Right forelimb (tissue), 1 donor: ENCODE results near the gene COPS9.

Experiments
- DNase-seq: peaks from one replicate; pipeline ENCODE4 v3.0.0-alpha.2; 2018

Gene COPS9

DNA sequence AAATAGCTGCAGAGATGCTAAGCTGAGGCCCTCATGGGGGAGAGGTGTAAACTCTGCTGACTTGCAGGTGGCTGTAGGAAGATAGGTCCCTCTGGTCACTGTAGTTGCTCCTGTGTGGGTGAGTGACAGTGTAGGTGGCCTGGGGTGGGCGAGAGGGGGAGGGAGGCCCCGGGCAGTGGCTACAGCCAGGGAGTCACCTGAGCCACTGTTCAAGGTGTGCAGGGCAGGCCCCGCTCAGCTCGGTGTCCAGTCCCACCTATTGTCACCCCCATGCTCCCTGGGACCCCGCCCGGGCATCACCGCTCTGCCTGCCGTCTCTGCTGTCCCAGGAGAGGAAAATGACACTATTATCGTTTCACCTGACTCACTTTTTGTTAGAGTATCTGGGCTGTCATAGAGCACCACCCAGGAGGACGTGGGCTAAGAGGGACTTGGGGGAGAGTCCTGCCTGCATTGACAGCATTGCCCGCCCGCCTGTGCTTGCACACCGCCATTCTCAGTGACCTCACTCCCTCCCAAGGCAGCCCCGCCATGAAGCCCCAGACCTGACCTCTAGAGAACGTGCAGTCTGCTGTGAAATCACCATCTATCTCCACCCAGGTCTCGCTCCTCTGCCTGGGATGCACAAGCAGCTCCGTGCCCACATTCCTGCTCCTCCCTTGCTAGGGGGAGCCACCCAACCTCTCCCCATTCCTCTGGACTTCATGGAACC, 29.2 kb downstream of the COPS9 start:
- no peak for DNase-seq

DNA sequence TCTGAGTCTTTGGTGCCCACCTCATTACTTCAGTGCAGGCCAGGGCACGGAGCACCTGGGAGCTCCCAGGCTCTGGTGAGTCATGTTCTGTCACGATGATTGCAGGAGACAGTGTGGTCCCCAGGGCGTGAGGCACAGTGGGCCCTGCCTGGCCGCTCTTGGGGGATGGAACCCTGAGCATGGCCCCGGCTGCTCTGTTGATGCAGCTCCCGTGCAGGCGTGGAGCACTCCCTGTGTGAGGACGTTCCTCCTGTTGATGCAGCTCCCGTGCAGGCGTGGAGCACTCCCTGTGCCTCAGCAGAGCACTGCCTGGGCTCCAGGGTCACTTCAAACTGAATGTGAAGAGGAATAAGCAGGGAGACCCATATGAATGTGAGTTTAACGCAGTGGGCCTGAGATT, 30.1 kb downstream of the COPS9 start:
- no peak for DNase-seq

DNA sequence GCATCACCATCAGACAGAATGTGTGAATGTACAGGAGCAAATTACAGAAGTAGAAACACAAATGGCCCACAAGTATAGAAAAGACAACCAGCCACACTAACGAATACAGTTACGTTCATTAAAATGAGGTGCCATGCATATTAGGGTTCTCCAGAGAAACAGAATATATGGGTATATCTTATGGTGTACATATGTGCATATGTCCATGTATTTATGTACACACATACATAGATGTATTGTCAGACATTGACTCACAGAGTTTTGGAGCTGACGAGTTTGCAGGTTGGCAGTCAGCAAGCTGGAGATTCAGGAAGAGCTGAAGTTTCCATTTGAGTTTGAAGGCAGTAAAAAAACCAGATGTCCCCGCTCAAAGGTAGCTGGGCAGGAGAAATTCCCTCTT, 33.0 kb downstream of the COPS9 start:
- DNase-seq, result no peak

DNA sequence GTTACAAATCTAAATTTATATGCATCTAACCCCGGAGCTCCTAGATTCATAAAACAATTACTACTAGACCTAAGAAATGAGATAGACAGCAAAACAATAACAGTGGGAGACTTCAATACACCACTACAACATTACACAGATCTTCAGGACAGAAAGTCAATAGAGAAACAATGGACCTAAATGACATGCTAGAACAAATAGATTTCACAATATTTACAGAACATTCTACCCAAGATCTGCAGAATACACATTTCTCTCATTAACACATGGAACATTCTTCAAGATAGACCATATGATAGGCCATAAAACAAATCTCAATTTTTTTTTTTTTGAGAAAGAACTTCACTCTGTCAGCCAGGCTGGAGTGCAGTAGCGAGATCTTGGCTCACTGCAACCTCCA, 37.8 kb downstream of the COPS9 start:
- no peak for DNase-seq

DNA sequence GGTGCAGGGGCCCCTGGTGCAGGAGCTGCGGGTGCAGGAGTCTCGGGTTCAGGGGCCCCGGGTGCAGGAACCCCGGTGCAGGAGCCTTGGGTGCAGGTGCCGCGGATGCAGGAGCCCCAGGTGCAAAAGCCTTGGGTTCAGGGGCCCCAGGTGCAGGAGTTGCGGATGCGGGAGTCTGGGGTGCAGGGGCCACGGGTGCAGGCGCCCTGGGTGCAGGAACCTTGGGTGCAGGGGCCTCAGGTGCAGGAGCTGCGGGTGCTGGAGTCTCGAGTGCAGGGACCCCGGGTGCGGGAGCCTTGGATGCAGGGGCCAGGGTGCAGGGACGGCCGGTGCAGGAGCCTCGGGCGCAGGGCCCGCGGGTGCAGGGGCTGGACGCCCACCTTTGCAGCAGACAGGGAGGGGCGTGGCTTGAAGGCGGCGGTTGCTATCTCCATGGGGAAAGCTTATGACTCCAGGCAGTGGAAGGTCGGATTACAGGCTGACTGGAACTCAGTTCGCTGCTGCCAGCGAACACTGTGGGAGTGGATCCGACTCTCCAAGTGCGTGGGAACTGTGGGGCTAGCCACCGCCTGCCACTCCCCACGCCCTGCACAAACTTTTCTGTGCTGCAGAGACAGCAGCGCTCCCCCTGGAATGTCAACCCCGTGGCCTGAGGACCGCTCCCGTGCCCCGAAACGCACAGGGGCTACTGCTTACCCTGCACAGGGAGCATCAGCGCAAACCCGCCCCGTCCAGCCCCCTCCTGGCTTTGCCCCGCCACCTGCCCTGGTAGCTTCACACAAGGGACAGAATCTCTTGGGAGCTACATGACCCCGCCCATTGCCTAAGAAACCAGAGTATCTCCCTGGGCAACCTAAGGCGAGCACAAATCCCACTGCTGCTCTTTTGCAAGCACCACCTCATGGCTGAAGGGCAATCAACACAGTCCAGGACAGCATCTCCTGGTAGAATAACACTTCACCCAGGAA, 40.3 kb downstream of the COPS9 start:
- DNase-seq, result no peak

DNA sequence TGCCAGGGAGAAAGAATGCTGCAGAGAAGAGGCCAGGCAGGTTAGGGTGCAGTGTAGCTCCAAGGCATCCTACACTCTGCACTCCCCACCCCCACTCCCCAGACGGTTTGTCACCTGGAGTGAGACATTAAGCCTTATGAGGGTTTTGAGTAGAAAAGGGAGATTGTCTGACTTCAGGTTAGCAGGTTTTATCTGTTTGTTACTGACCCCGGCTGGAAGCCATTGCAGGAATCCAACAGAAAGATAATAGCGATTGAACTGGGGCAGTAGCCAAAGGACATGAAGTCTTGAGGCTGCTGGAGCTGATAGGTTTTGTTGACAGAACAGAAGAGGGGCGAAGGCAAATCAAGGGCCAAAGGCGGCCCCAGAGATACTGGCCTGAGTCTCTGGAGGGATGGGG, 46.8 kb downstream of the COPS9 start:
- no peak for DNase-seq

DNA sequence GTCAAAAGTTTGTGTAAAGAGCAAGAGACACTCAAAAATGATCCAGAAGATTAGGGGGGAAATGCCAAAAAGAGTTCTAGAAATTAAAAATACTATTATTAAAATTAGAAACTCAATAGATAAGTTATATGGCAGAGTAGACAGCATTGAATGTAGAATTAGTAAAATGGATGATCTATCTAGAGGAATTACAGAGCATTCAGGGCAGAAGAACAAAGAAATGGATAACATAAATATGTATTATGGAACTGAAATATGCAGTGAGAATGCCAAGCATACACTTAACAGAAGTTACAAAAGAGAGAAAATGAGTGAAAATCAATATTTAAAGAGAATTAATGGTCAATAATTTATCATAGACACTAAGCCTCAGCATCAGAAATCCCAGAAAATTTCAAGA, 49.5 kb downstream of the COPS9 start:
- no peak for DNase-seq
